Neuronal stem cell (in vitro differentiated cells): ENCODE measurements around the gene BAG2.

ENCODE experiments used
- DNase-seq: peaks from one replicate; pipeline ENCODE4 v3.0.0-alpha.2; 2013; ENCODE audit warnings: low spot score
- H2AFZ ChIP-seq: one replicate; pipeline ENCODE4 v1.6.1; 2013; ENCODE audit warnings: mild to moderate bottlenecking, low read length, inconsistent platforms
- H2AK5ac ChIP-seq: 2 replicates; pipeline ENCODE4 v1.6.1; 2013; ENCODE audit warnings: low read depth, mild to moderate bottlenecking, inconsistent platforms, low read length, moderate library complexity, mixed read lengths
- H2BK120ac ChIP-seq: 2 replicates; pipeline ENCODE4 v1.6.1; 2013; ENCODE audit warnings: low read depth, mild to moderate bottlenecking, inconsistent platforms, low read length, moderate library complexity, mixed read lengths
- H2BK12ac ChIP-seq: one replicate; pipeline ENCODE4 v1.6.1; 2013; ENCODE audit warnings: low read length, inconsistent platforms
- H2BK15ac ChIP-seq: 2 replicates; pipeline ENCODE4 v1.6.1; 2013; ENCODE audit warnings: mild to moderate bottlenecking, low read length, inconsistent platforms, mixed read lengths
- H2BK5ac ChIP-seq: one replicate; pipeline ENCODE4 v1.6.1; 2013; ENCODE audit warnings: inconsistent platforms, mild to moderate bottlenecking, low read length, moderate library complexity
- H3K14ac ChIP-seq: one replicate; pipeline ENCODE4 v1.6.1; 2013; ENCODE audit warnings: low read length, inconsistent platforms
- H3K18ac ChIP-seq: 2 replicates; pipeline ENCODE4 v1.6.1; 2013; ENCODE audit warnings: low read length, inconsistent platforms
- H3K23ac ChIP-seq: 2 replicates; pipeline ENCODE4 v1.6.1; 2013; ENCODE audit warnings: low read depth, mild to moderate bottlenecking, mixed read lengths, low read length, inconsistent platforms; ENCODE audit not compliant: poor library complexity
- H3K27ac ChIP-seq: replicated peaks from 3 replicates; pipeline ENCODE4 v1.5.1; 2013; ENCODE audit warnings: low read length, inconsistent platforms
- H3K27me3 ChIP-seq, 3 experiments: 2 replicates each; pipeline ENCODE4 v1.6.1; 2013; ENCODE audit warnings: low read length in 3 of 3, mild to moderate bottlenecking in 2 of 3, inconsistent platforms in 1 of 3, low read depth in 1 of 3, mixed read lengths in 1 of 3, moderate library complexity in 1 of 3; ENCODE audit not compliant: control insufficient read depth in 3 of 3, insufficient read depth in 3 of 3
- H3K36me3 ChIP-seq, 2 donors: replicated peaks in 1 of 2; 2 replicates each; pipeline ENCODE4 v1.6.1; 2013; ENCODE audit warnings: low read length in 2 of 2; ENCODE audit not compliant: control insufficient read depth in 2 of 2, insufficient read depth in 2 of 2
- H3K4ac ChIP-seq: 2 replicates; pipeline ENCODE4 v1.6.1; 2013; ENCODE audit warnings: inconsistent platforms, mild to moderate bottlenecking, low read length, moderate library complexity
- H3K4me1 ChIP-seq, 2 donors: 1 replicate in 1 of 2; 2 replicates in 1 of 2; pipeline ENCODE4 v1.6.1; 2013; ENCODE audit warnings: low read length in 2 of 2, low read depth in 1 of 2; ENCODE audit not compliant: control insufficient read depth in 2 of 2, insufficient read depth in 1 of 2
- H3K4me2 ChIP-seq: one replicate; pipeline ENCODE4 v1.6.1; 2013; ENCODE audit warnings: mild to moderate bottlenecking, low read length, inconsistent platforms; ENCODE audit not compliant: insufficient read depth, poor library complexity, severe bottlenecking
- H3K4me3 ChIP-seq, 2 donors: 2 replicates each; pipeline ENCODE4 v1.5.1; 2013; ENCODE audit warnings: low read length in 2 of 2, mild to moderate bottlenecking in 2 of 2, inconsistent platforms in 1 of 2, moderate library complexity in 1 of 2
- H3K79me1 ChIP-seq: one replicate; pipeline ENCODE4 v1.6.1; 2013; ENCODE audit warnings: low read depth, mild to moderate bottlenecking, inconsistent platforms, low read length, moderate library complexity
- H3K9ac ChIP-seq: one replicate; pipeline ENCODE4 v1.6.1; 2013; ENCODE audit warnings: mild to moderate bottlenecking, low read depth, low read length, inconsistent platforms; ENCODE audit not compliant: poor library complexity
- H3K9me3 ChIP-seq, 2 donors: replicated peaks in 1 of 2; 2 replicates each; pipeline versions ENCODE3 to v1.6.1; 2013; ENCODE audit warnings: low read length in 2 of 2, mild to moderate bottlenecking in 2 of 2, inconsistent platforms in 1 of 2, low read depth in 1 of 2, mixed read lengths in 1 of 2, moderate library complexity in 1 of 2; ENCODE audit not compliant: control insufficient read depth in 2 of 2, insufficient read depth in 1 of 2
- H4K8ac ChIP-seq: one replicate; pipeline ENCODE4 v1.6.1; 2013; ENCODE audit warnings: low read depth, mild to moderate bottlenecking, inconsistent platforms, low read length, moderate library complexity
- H4K91ac ChIP-seq: one replicate; pipeline ENCODE4 v1.6.1; 2013; ENCODE audit warnings: low read length, low read depth, mild to moderate bottlenecking, inconsistent platforms; ENCODE audit not compliant: poor library complexity
- WGBS, 2 donors: extraction: QIAGEN DNeasy Blood & Tissue Kit; methylation state at CpG; one replicate each; pipeline ENCODE4 v1.1.7; 2013; ENCODE audit warnings: missing lambda C conversion rate in 2 of 2, mixed read lengths in 1 of 2; ENCODE audit not compliant: insufficient read length in 2 of 2, insufficient replicate concordance in 1 of 2; ENCODE audit errors: extremely low coverage in 2 of 2; 5-methylcytosine and 5-hydroxymethylcytosine counted together

Gene BAG2

DNA sequence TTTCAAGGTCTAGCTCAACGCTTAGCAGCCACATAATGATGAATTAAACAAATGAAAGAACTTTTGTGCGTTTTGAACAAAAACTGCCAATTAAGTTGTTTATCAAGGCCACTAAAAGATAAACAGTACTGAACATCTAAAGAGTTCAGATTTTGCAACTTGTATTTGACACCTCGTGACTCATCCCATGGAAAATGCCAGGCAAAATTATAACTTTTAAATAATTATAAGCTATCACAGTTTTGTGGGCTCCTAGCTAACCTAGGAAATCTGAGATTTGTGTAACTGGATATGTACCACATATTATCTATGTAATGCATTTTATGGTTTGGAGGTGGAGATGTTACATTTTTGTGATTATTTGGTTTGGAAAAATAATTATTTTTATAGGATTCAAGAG, 9.6 kb upstream of the BAG2 start:
- H2AFZ ChIP-seq = no peak overlapping the region
- no peak overlapping the region for H3K4me3 ChIP-seq
- no peak overlapping the region for H3K23ac ChIP-seq
- H4K91ac ChIP-seq = no peak overlapping the region
- H3K9me3 ChIP-seq = peaks cover 2 to 20% of the 10 kb centered on the region in 2 donors
- H2BK5ac ChIP-seq = no peak overlapping the region
- DNase-seq = no peak
- H3K18ac ChIP-seq = no peak overlapping the region
- no peak overlapping the region for H3K27ac ChIP-seq
- H3K4me2 ChIP-seq = no peak overlapping the region
- no peak overlapping the region for H3K4ac ChIP-seq
- no CpG with 5 or more reads among the region's 3 CpGs for WGBS, 2 donors
- no peak overlapping the region for H2BK12ac ChIP-seq
- H3K79me1 ChIP-seq = no peaks in the 10 kb centered on the region
- no peak overlapping the region for H3K14ac ChIP-seq
- no peak overlapping the region for H4K8ac ChIP-seq
- H3K4me1 ChIP-seq = no peaks in the 10 kb centered on the region
- peaks cover 2 to 49% of the 10 kb centered on the region in 2 donors for H3K36me3 ChIP-seq
- no peaks in the 10 kb centered on the region for H3K27me3 ChIP-seq
- no peak overlapping the region for H2BK120ac ChIP-seq
- H2BK15ac ChIP-seq = no peak overlapping the region
- no peak overlapping the region for H2AK5ac ChIP-seq
- no peak overlapping the region for H3K9ac ChIP-seq

DNA sequence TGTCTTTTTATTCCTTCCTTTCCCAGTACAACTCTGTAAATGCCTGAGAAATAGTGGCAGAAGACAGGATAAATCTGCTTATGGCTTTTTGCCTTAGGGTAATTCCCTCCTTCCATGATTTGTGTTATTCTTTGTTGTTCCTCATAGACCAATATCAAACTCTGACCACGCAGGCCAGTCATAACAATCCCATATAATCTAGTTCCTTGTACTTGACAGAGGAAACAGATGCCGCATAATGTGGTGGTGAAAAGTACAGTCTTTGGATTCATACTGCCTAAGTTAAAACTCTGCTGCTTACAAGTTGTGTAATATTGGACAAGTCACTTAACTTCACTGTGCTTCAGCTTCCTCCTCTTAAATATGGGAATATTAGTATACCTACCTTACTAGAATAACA, 8.2 kb upstream of the BAG2 start:
- Histone ChIP-seq H3K9ac (no peak overlapping the region), H3K27ac (no peak overlapping the region), H3K18ac (no peak overlapping the region), H3K14ac (no peak overlapping the region), H3K4me2 (no peak overlapping the region), H2AK5ac (no peak overlapping the region), H2AFZ (no peak overlapping the region), H4K91ac (no peak overlapping the region), H3K4me1 (no peaks in the 10 kb centered on the region), H3K23ac (no peak overlapping the region), H2BK12ac (no peak overlapping the region), H3K79me1 (no peaks in the 10 kb centered on the region), H3K9me3 (peaks cover 2 to 20% of the 10 kb centered on the region in 2 donors), H3K4me3 (no peak overlapping the region), H2BK120ac (no peak overlapping the region), H2BK15ac (no peak overlapping the region), H3K4ac (no peak overlapping the region), H2BK5ac (no peak overlapping the region), H3K27me3 (no peaks in the 10 kb centered on the region), H4K8ac (no peak overlapping the region), H3K36me3 (peaks cover 2 to 55% of the 10 kb centered on the region in 2 donors)
- DNase-seq = no peak
- no CpG with 5 or more reads among the region's 2 CpGs for WGBS, 2 donors

DNA sequence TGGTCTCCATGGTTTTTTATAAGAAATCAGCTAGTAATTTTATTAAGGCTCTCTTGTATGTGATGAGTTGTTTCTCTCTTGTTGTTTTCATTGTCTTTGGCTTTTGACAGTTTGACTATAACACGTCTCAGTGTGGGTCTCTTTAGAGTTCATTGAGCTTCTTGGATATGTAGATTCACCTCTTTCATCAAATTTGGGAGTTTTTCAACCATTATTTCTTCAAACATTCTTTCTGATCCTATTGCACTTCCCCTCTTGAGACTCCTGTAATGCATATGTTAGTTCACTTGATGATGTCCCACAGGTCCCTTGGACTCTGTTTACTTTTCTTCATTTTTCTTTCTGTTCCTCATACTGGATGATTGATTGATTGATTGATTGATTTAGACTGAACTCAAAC, 7.0 kb upstream of the BAG2 start:
- Histone ChIP-seq H3K4me3 (no peak overlapping the region), H3K36me3 (peaks cover 2 to 62% of the 10 kb centered on the region in 2 donors), H3K79me1 (peaks cover 1% of the 10 kb centered on the region), H3K4me2 (no peak overlapping the region), H3K18ac (no peak overlapping the region), H3K9ac (no peak overlapping the region), H3K9me3 (peaks cover 2 to 20% of the 10 kb centered on the region in 2 donors), H2BK15ac (no peak overlapping the region), H3K4me1 (no peaks in the 10 kb centered on the region), H2AFZ (no peak overlapping the region), H4K91ac (no peak overlapping the region), H3K14ac (no peak overlapping the region), H2BK120ac (no peak overlapping the region), H3K27ac (no peak overlapping the region), H2BK12ac (no peak overlapping the region), H2BK5ac (no peak overlapping the region), H3K23ac (no peak overlapping the region), H3K27me3 (no peaks in the 10 kb centered on the region), H2AK5ac (no peak overlapping the region), H3K4ac (no peak overlapping the region), H4K8ac (no peak overlapping the region)
- no peak for DNase-seq
- no CpG with 5 or more reads among the region's 1 CpG for WGBS, 2 donors

DNA sequence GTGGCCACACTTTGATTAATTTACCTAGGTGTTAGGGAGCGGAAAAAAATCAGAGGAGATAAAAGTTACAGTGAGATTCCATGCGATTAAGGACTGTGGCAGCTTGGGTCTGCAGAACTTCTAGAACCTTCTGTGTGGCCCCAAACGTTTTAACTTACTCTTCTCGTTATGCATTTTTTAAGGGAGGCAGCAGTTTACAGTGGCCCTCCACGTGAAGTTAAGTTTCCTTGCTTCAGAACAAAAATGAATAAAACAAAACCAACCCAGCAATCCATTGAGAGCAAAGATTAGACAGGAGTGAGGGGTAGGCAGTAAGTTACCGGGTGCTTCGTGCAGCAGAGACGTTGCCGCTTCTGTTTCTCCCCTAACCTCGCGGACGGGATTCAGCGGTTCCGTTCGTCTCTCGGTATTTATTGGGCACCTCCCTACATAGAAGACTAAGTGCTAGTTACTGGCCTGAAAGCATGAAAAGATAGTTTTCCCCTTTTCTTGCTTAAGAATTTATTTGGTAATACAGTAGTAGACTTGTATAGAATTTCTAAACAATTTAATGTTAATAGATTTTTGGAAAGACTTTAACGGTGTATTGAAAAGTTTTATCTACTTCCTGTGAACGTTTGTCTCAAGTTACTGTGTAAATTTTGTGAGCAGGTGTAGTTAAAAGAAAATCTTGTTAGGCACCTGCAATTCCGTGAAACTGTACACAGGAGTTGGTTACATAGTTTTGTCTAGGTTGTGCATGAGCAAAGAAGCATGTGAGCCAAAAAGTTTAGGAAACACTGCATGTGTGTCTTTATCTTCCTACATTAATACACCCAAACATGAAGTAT, 1.1 kb downstream of the BAG2 start:
- Histone ChIP-seq H3K18ac (no peak overlapping the region), H2BK12ac (no peak overlapping the region), H3K4ac (no peak overlapping the region), H3K14ac (no peak overlapping the region), H3K9ac (no peak overlapping the region), H2AK5ac (no peak overlapping the region), H3K4me3 (peak overlapping the region; percentile 48 to 83), H3K23ac (no peak overlapping the region), H3K4me2 (peak overlapping the region; percentile 91), H3K79me1 (peaks cover 3% of the 10 kb centered on the region), H3K27me3 (peaks cover 0 to 10% (median 0%) of the 10 kb centered on the region in 3 experiments), H3K36me3 (peaks cover 0 to 14% of the 10 kb centered on the region in 2 donors), H2BK15ac (no peak overlapping the region), H4K8ac (no peak overlapping the region), H3K4me1 (peaks cover 5 to 8% of the 10 kb centered on the region in 2 donors), H2BK120ac (no peak overlapping the region), H3K27ac (no peak overlapping the region), H2AFZ (peak overlapping the region; percentile 90), H4K91ac (no peak overlapping the region), H3K9me3 (no peaks in the 10 kb centered on the region), H2BK5ac (no peak overlapping the region)
- DNase-seq = no peak
- no CpG with 5 or more reads among the region's 19 CpGs for WGBS, 2 donors
